HG03064 (cell line): ENCODE data around the gene NT5C3A.
"Not testable (repeated sequence)": the region's sequence is repeated elsewhere in the genome, so short reads cannot be mapped to it uniquely, and the experiment has no call there.

Source experiments
- ATAC-seq: cut with Tn5 transposase; IDR thresholded peaks from one replicate; pipeline ENCODE4 v1.9.1; 2021; ENCODE audit warnings: low read depth; ENCODE audit not compliant: unreplicated experiment

NT5C3A gene

DNA sequence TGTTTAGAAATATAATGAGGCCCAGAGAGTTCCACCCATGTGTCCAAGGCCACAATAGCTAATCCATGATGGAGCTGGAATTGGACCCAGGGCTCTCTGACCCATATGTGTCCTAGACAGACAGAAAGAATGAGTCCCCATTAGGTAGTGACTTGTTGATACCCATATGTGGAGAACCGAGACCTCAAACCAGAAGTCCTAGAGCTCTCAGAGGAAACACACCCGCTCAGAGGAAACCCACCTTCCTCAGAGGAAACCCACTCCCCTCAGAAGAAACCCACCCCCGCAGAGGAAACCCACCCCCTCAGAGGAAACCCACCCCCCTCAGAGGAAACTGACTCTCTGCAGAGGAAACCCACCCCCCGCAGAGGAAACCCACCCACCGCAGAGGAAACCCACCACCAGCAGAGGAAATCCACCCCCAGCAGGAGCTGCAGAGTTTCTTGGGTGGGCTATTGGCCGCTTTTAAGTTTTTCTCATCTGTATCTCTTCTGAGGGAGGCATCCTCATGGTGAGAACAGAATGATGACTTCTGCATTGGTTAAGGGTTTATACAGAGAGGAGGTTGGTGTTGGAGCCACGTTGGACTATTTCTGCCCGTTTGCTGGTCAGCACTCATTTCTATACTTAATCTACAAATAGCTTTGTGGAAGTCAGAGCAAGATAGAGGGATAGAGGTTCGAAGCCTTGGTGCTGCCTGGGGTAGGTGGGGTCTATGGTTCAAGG is 70.4 kb downstream of the NT5C3A start:
- ATAC-seq = not testable (repeated sequence)

DNA sequence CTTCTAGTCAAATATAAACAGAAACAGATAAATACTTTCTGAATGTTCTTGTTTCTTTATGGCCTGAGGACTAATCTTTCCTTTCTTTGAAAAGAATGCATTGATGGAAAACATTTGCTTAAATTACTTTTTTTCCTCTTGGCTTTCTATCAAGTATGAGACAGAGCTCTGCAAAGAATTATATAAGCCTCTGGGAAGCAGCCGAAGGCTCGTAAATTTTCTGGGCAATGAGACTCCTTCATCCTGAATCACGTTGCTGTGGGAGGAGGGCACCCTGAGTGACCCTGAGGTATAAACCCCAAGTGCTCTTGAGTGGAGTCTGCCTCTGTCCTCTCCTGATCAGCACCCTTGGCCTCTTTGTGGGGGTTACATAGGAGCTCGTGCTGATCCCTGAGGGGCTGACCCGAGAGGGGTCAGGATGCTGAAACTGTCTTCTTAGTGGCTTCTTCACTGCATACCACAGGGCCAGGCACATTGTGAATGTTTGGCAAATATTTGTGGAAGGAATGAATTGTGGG is 71.4 kb downstream of the NT5C3A start:
- ATAC-seq = not testable (repeated sequence)

DNA sequence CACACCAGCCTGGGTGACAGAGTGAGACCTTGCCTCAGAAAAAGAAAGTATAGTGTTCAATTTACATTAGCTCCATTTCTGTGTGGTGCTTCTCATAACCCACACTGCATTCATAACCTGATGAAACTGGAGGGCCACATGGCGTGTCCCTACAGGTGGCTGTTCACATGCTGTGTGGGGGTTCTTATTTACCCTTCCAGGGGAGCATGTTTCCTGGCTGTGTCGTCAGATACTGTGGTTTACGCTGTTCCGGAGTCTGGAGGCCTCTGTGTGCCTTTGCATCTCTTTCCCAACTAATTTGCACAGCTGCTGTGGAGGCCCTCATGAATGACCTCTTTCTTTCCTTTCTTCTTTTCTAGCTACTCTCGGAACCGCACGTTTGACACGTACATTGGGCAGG is 74.4 kb downstream of the NT5C3A start:
- peak; percentile 93 for ATAC-seq

DNA sequence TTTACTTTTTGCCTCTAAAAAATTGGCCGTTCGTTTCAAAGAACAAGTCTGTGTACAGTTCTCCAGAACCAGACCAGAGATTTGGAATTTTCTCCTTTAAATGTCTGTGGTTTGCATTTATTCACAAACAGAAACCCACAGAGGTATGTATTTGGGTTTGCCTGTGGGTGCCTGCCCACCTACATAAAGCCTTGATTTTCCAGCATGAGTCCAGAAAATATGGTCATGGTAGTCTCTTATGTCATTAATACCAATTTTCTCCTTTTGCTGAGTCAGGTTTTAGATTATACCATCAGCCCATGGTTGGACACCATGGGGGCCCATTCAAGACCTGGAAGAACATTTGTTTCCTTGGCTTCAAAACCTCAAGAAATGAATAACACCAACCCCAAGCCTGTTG is 82.7 kb downstream of the NT5C3A start:
- ATAC-seq = not testable (repeated sequence)

DNA sequence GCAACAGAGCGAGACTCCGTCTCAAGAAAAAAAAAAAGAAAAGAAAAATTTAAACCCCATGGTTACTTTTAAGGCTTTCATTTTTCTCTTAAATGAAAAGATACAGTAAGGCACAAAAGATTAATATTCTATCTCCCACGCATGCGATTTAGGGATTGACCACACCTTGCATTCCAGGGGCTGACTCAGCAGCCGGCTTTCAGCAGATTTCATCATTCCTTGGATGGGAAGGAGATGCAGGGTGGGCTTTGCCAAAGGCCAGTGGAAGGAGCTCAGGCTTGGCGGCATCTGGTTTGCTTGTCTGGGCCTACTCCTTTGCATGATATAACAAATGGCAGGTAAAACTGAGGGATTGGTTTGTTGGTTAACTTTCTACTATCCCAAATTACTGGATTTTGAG is 83.3 kb downstream of the NT5C3A start:
- not testable (repeated sequence) for ATAC-seq

DNA sequence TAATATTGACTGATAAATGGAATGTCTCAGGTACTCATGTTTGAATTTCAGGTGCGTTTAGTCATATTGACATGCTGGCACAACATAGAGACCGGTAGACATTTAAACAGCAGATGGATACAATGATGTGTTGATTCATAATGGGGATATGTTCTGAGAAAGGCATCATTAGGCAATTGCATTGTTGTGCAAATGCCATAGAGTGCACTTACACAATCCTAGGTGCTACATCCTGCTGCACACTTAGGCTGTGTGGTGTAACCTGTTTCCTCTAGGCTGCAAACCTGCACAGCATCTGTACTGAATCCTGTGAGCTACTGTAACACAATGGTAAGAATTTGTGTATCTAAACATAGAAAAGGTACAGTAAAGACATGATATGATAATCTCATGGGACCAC is 85.4 kb downstream of the NT5C3A start:
- not testable (repeated sequence) for ATAC-seq

DNA sequence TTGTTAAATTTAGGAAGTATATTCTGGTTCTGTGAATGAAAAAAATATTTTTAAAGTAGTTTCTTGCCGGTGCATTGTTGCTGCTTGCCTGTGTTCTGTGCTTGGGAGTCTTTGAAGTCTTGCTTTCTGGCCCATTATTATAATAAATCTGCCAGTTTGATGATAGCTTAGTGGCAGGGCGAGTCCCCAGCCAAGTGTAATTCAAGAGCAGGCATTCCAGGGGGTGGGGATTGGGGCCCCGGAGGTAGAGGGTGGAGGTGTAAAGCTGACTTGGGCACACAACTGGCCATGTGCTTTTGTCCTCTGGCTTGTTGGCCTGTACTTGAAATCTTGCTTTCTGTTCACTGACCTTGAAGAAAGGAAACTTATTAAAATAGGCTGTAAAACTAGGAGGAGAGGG is 90.6 kb downstream of the NT5C3A start:
- ATAC-seq = not testable (repeated sequence)

DNA sequence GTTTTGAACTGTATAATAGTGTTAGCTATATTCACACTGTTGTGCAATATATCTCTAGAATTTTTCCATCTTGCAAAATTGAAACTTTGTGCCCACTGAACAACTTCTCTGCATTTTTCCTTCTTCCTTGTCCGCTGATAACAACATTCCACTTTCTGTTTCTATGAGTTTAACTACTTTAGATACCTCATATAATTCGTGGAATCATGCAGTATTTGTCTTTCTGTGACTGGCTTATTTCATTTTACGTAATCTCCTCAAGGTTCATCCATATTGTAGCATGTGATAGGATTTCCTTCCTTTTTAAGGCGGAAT is 95.4 kb downstream of the NT5C3A start:
- ATAC-seq = not testable (repeated sequence)

DNA sequence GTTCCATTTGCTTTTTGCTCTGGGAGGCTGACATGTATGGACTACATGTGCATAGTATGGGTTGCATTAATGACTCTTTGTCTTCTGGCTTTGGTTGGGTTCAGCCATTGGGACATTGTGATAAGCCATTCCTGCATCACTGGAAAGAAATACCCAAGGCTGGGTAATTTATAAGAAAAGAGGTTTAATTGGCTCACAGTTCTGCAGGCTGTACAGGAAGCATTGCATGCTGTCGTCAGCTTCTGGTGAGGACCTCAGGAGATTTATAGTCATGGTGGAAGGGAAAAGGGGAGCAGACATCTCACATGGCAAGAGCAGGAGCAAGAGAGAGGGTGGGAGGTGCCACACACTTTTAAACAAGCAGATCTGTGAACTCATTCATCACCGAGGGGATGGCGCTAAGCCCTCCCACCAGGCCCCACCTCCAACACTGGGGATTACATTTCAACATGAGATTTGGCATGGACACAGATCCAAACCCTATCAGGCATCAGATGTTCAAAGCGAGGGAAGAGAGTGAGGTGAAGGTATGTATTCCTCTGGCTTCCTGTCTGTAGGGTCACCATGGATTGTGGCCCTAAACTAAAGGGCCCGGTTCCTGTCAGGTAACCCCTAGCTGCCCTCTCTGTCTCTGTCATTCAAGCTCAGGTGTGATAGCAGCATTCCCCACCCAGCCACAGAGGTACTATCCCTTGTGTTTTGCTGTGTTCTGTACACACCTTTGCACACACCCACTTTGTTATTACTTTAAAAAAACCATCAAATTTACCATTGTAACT is 95.9 kb downstream of the NT5C3A start:
- ATAC-seq = not testable (repeated sequence)

DNA sequence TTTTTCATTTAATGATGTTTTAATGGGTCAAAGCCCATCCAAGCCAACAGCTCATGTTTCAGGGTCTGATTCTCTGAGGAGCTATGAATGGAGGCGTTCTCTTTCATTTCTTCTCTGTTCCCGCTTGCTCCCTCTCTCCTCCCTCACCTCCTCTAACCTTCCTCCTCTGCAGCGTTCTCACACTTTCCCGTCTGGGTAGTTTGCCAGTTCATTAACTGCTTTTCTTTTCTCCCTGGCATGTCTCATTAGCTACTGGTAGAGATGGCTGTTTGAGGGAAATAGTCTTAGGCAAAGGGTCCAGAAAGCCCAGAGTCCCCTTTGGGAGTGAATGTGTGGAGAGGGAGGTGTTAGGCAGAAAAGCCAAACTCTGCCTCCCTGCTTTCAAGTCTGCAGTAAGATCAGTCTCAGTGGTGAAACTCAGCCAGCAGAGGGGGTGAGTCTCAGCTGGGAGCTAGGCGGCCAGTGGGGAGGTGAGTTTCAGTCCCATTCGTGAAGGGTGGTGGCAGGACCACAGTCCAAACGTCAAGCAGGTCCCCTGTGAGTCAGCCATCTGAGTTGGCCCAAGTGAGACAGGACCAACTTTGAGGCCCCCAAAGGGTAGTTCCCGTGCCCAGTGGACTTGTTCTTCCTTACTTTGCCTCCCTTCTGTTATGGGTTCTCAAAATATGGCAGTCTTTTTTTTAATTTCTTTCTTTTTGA is 98.0 kb downstream of the NT5C3A start:
- ATAC-seq = peak; percentile 94
